ENCODE results near the gene SORCS3.
"Not testable (repeated sequence)": the region's sequence is repeated elsewhere in the genome, so short reads cannot be mapped to it uniquely, and the experiment has no call there.

- not testable (repeated sequence) for TF ChIP-seq CTCF, POLR2A, POLR2AphosphoS5, EP300 (IDR thresholded peaks at IDR 0.05)
Observed at GRCh38 chr10:104730593-104730992, 89.5 kb downstream of the SORCS3 start.

All from sigmoid colon (tissue), 4 donors.